GM12878 (cell line): ENCODE measurements around the gene ATP7A. TPM values are rescaled to one million over a fixed set of nuclear protein-coding genes. Genes with fewer than 3 reads are reported as not detected.

Experiments used
- ATAC-seq: fragments of 200-7000 bp; cut with Tn5 transposase; 3 replicates; pipeline ENCODE4 v1.9.1; 2020; ENCODE audit warnings: mild to moderate bottlenecking, moderate library complexity
- BruUV-seq: library from RNA; stranded (reverse); fragments of 400-500 nt; replicated peaks from 2 replicates; lab custom pipeline; 2021; lab: Mats Ljungman, UMichigan
- CTCF ChIA-PET: fragments of 300-600 bp; sonication (Branson Sonifier 250); formaldehyde crosslinking; extraction: SDS; loops from one replicate; lab custom pipeline; 2021; ENCODE audit warnings: inconsistent platforms; lab: Yijun Ruan, JAX
- POLR2A ChIA-PET: fragments of 350-600 bp; formaldehyde crosslinking; extraction: SDS; loops from one replicate; lab custom pipeline; 2021; ENCODE audit warnings: inconsistent platforms; lab: Charles Lee
- RAD21 ChIA-PET: fragments of 300-600 bp; sonication (Branson Sonifier 250); formaldehyde crosslinking; loops from one replicate; lab custom pipeline; 2023; ENCODE audit warnings: antibody characterized with exemption; ENCODE audit not compliant: unreplicated experiment; lab: Charles Lee
- SMC1A ChIA-PET: fragments of 300-600 bp; sonication (Branson Sonifier 250); formaldehyde crosslinking; loops from one replicate; lab custom pipeline; 2023; ENCODE audit not compliant: unreplicated experiment, uncharacterized antibody; lab: Charles Lee
- DNase-seq: peaks from one replicate; pipeline ENCODE4 v3.0.0-alpha.2; 2011; ENCODE audit warnings: low read depth, low spot score
- FAIRE-seq: peaks from 3 replicates; lab custom pipeline; 2011; peaks lifted over from hg19 to GRCh38; lab: Jason Lieb, UNC
- H2AFZ ChIP-seq: 2 replicates; pipeline ENCODE4 v1.6.0; 2011; ENCODE audit warnings: low read depth, low read length, control low read depth; ENCODE audit not compliant: control insufficient read depth
- H3K27ac ChIP-seq: 2 replicates; pipeline ENCODE4 v1.5.1; 2011; ENCODE audit warnings: control low read depth; ENCODE audit not compliant: control insufficient read depth, insufficient read depth
- H3K27me3 ChIP-seq, 2 experiments: replicated peaks in 1 of 2; 2 replicates each; pipeline versions ENCODE4 v1.6.0 to v1.6.1; 2011; ENCODE audit warnings: low read length in 1 of 2; ENCODE audit not compliant: control insufficient read depth in 2 of 2, insufficient read depth in 2 of 2
- H3K36me3 ChIP-seq, 2 experiments: 2 replicates each; pipeline ENCODE4 v1.5.1; 2011; ENCODE audit warnings: low read length in 1 of 2; ENCODE audit not compliant: control insufficient read depth in 2 of 2, insufficient read depth in 2 of 2
- H3K4me1 ChIP-seq: 2 replicates; pipeline ENCODE4 v1.6.1; 2011; ENCODE audit warnings: mild to moderate bottlenecking, low read length, moderate library complexity, mixed read lengths; ENCODE audit not compliant: control insufficient read depth, insufficient read depth
- H3K4me2 ChIP-seq: 2 replicates; pipeline ENCODE4 v1.6.0; 2011; ENCODE audit warnings: control low read depth; ENCODE audit not compliant: control insufficient read depth, insufficient read depth
- H3K4me3 ChIP-seq: fragments of 200-600 bp; sonication (generic); 2 replicates; pipeline ENCODE4 v1.5.1; 2016
- H3K79me2 ChIP-seq: 2 replicates; pipeline ENCODE4 v1.6.0; 2011; ENCODE audit warnings: low read length; ENCODE audit not compliant: control insufficient read depth, insufficient read depth
- H3K9ac ChIP-seq: 2 replicates; pipeline ENCODE4 v1.8.0; 2011; ENCODE audit warnings: low read length, control low read depth, mixed read lengths; ENCODE audit not compliant: control insufficient read depth, insufficient read depth
- H3K9me3 ChIP-seq: replicated peaks from 3 replicates; pipeline ENCODE4 v1.5.1; 2011; ENCODE audit warnings: mild to moderate bottlenecking, low read length; ENCODE audit not compliant: control insufficient read depth, insufficient read depth
- H4K20me1 ChIP-seq: 2 replicates; pipeline ENCODE4 v1.6.0; 2011; ENCODE audit not compliant: control insufficient read depth, insufficient read depth
- ATF7 ChIP-seq: fragments of 450-650 bp; IDR thresholded peaks from 2 replicates; pipeline ENCODE4 v1.6.1; 2016; ENCODE audit warnings: low read depth, mild to moderate bottlenecking
- BCL11A ChIP-seq: IDR thresholded peaks from 2 replicates; pipeline ENCODE4 v1.6.1; 2011; ENCODE audit warnings: low read depth, low read length
- BHLHE40 ChIP-seq, 2 experiments: fragments of 450-650 bp in 1 of 2; IDR thresholded peaks; 2 replicates each; pipeline ENCODE4 v1.6.1; 2011 to 2017; ENCODE audit warnings: low read depth in 2 of 2, borderline replicate concordance in 1 of 2, improper control_type of control experiment in 1 of 2, low read length in 1 of 2, mild to moderate bottlenecking in 1 of 2
- CBX5 ChIP-seq: sonication (generic); IDR thresholded peaks from 2 replicates; pipeline ENCODE4 v1.6.1; 2016; ENCODE audit warnings: low read depth, moderate library complexity, mild to moderate bottlenecking, inconsistent platforms
- ETV6 ChIP-seq, 2 experiments: fragments of 450-650 bp in 1 of 2; IDR thresholded peaks in 1 of 2; conservative IDR thresholded peaks in 1 of 2; 2 replicates each; pipeline ENCODE4 v1.6.1; 2014; ENCODE audit warnings: antibody characterized with exemption in 1 of 2, borderline replicate concordance in 1 of 2, low read depth in 1 of 2, mild to moderate bottlenecking in 1 of 2, moderate library complexity in 1 of 2
- FOS ChIP-seq: IDR thresholded peaks from 3 replicates; pipeline ENCODE4 v1.6.1; 2011; ENCODE audit warnings: borderline replicate concordance; ENCODE audit not compliant: insufficient read length; ENCODE audit errors: extremely low read depth
- KAT2A ChIP-seq: conservative IDR thresholded peaks from 2 replicates; pipeline ENCODE4 v1.6.1; 2011; ENCODE audit warnings: low read depth, low read length; ENCODE audit not compliant: control insufficient read depth
- POLR2A ChIP-seq: IDR thresholded peaks from 2 replicates; pipeline ENCODE4 v1.6.1; 2011; ENCODE audit warnings: low read depth, mild to moderate bottlenecking, low read length
- RAD21 ChIP-seq: IDR thresholded peaks from 2 replicates; pipeline ENCODE4 v1.6.1; 2011; ENCODE audit warnings: mild to moderate bottlenecking, low read depth, low read length, moderate library complexity; ENCODE audit not compliant: insufficient read depth
- RBBP5 ChIP-seq: fragments of 200-600 bp; sonication (generic); conservative IDR thresholded peaks from 2 replicates; pipeline ENCODE4 v1.6.1; 2016
- TCF3 ChIP-seq: IDR thresholded peaks from 2 replicates; pipeline ENCODE4 v1.6.1; 2012; ENCODE audit warnings: low read depth, mild to moderate bottlenecking, low read length, borderline replicate concordance; ENCODE audit not compliant: insufficient read depth
- ZZZ3 ChIP-seq: IDR thresholded peaks from 2 replicates; pipeline ENCODE4 v1.6.1; 2011; ENCODE audit warnings: low read depth; ENCODE audit not compliant: control insufficient read depth, insufficient read length
- WGBS: methylation state at CpG from one replicate; pipeline ENCODE4 v1.1.6; 2016; ENCODE audit warnings: low lambda C conversion rate; ENCODE audit not compliant: insufficient replicate concordance, insufficient coverage; ENCODE audit errors: missing lambda C conversion rate; 5-methylcytosine and 5-hydroxymethylcytosine counted together
- in situ Hi-C: fragments of 300-500 bp; cut with MboI; formaldehyde crosslinking; loops from 9 replicates; pipeline ENCODE4 v1.14.3; 2018; ENCODE audit warnings: mixed read lengths
- intact Hi-C: fragments of 100-400 bp; cut with micrococcal nuclease; formaldehyde crosslinking; loops from one replicate; pipeline ENCODE4 v1.14.2; 2022; ENCODE audit not compliant: unreplicated experiment
- polyA plus RNA-seq, 11 experiments: library from polyadenylated mRNA; depleted of rRNA in 4 of 11; unstranded in 6 of 11; stranded (reverse) in 5 of 11; fragments of >200 nt; fragmentation: Nextera tagmentation in 4 of 11; fragmentation: Illumina TruSeq in 1 of 11; extraction: Ambion mirVana in 4 of 11; extraction: Trizol in 1 of 11; gene quantifications; 1 replicate in 1 of 11; 2 replicates in 10 of 11; pipeline versions ENCODE4 v1.2.1 to v1.2.3, GENCODE V29; 2011 to 2016; ENCODE audit warnings: inconsistent platforms in 2 of 11, missing spikeins in 2 of 11, low read depth in 1 of 11
- total RNA-seq, 4 experiments: library from RNA; depleted of rRNA in 3 of 4; stranded (reverse); fragments of >200 nt in 3 of 4; fragmentation: Illumina TruSeq in 1 of 4; extraction: Trizol in 1 of 4; gene quantifications; 2 replicates each; pipeline versions ENCODE4 v1.2.1 to v1.2.3, GENCODE V29; 2013 to 2021
- TF ChIP-seq, protein P1 (sequence below): IDR thresholded peaks from 2 replicates; pipeline ENCODE4 v1.6.1; 2011; ENCODE audit warnings: borderline replicate concordance, low read depth, mild to moderate bottlenecking, moderate library complexity, low read length; ENCODE audit not compliant: insufficient read depth, poor library complexity, severe bottlenecking
- TF ChIP-seq, protein P2 (sequence below): fragments of 450-650 bp; IDR thresholded peaks from 2 replicates; pipeline ENCODE4 v1.6.1; 2017; ENCODE audit warnings: mild to moderate bottlenecking

Gene ATP7A
- total and polyA plus RNA-seq, 10 of the 15 experiments (the other 5 are each of a cell fraction or from before 2014, with no cell fraction given): 2.5 to 12.0 (median 7.6) TPM

- TF ChIP-seq ZZZ3 (no peak), BHLHE40 (IDR thresholded peaks at IDR 0.05; ENCODE audit: borderline replicate concordance in 1 of 2, low read depth in 2 of 2, low read length in 1 of 2) (no peak), RBBP5 (no peak), TCF3 (no peak)
Measured at GRCh38 chrX:77945910-77946545, 35.5 kb downstream of the ATP7A start (continued).

DNA sequence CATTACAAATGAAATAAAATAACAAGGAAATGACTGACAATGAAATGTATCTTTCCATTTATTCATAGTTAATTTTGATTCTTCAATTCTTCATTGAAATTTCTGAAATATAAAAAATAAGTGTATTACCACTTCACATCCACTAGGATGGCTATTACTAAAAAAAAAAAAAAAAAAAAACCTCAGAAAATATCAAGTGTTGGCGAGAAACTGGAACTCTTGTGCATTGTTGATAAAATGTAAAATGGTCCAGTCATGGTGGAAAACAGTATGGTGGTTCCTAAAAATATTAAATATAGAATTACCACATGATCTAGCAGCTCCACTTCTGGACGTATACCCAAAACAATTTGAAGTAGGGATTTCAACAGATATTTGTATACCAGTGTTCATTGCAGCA lies 36.1 kb downstream of the ATP7A start:
- no peaks in the 10 kb centered on the region; the same call in 1 of the 2 replicates for H3K4me1 ChIP-seq
- CTCF ChIA-PET: interaction anchor here (0.7 kb wide), 1 partner anchor 37 kb away, joined by 3 read pairs; no protein-coding TSS in a partner anchor
- TF ChIP-seq ETV6 (conservative IDR thresholded peaks at IDR 0.05 in 1 of 2, IDR thresholded peaks at IDR 0.05 in 1 of 2; ENCODE audit: borderline replicate concordance in 1 of 2, low read depth in 1 of 2): no peak
- TF ChIP-seq, protein P1, sequence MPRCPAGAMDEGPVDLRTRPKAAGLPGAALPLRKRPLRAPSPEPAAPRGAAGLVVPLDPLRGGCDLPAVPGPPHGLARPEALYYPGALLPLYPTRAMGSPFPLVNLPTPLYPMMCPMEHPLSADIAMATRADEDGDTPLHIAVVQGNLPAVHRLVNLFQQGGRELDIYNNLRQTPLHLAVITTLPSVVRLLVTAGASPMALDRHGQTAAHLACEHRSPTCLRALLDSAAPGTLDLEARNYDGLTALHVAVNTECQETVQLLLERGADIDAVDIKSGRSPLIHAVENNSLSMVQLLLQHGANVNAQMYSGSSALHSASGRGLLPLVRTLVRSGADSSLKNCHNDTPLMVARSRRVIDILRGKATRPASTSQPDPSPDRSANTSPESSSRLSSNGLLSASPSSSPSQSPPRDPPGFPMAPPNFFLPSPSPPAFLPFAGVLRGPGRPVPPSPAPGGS: no peak
- no peak for TF ChIP-seq CBX5
- no peak for TF ChIP-seq POLR2A
- TF ChIP-seq, protein P2, sequence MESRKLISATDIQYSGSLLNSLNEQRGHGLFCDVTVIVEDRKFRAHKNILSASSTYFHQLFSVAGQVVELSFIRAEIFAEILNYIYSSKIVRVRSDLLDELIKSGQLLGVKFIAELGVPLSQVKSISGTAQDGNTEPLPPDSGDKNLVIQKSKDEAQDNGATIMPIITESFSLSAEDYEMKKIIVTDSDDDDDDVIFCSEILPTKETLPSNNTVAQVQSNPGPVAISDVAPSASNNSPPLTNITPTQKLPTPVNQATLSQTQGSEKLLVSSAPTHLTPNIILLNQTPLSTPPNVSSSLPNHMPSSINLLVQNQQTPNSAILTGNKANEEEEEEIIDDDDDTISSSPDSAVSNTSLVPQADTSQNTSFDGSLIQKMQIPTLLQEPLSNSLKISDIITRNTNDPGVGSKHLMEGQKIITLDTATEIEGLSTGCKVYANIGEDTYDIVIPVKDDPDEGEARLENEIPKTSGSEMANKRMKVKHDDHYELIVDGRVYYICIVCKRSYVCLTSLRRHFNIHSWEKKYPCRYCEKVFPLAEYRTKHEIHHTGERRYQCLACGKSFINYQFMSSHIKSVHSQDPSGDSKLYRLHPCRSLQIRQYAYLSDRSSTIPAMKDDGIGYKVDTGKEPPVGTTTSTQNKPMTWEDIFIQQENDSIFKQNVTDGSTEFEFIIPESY: no peak
- TF ChIP-seq BCL11A: no peak
- TF ChIP-seq FOS: no peak
- no peak for TF ChIP-seq KAT2A
- TF ChIP-seq ATF7: no peak
- TF ChIP-seq RAD21: no peak
- RAD21 ChIA-PET: no interaction called here
- no peak overlapping the region for H3K27ac ChIP-seq
- SMC1A ChIA-PET: interaction anchor here (1.8 kb wide), 1 partner anchor 48 kb away, joined by 4 read pairs; no protein-coding TSS in a partner anchor
- no peaks in the 10 kb centered on the region for H3K27me3 ChIP-seq
- POLR2A ChIA-PET: no interaction called here
- no peaks in the 10 kb centered on the region for H3K79me2 ChIP-seq
- in situ Hi-C loops (no loop called here), intact Hi-C loops (no loop called here)
- no TSS peak for BruUV-seq
- no peak overlapping the region for H2AFZ ChIP-seq
- no peak overlapping the region for H3K9ac ChIP-seq
- H3K36me3 ChIP-seq: no peaks in the 10 kb centered on the region
- no peak overlapping the region for H3K4me3 ChIP-seq
- FAIRE-seq (no peak), DNase-seq (no peak), ATAC-seq (no peak)
- H3K9me3 ChIP-seq: no peaks in the 10 kb centered on the region
- WGBS: 46% methylated on average over 2 of the region's 2 CpGs
- no peak overlapping the region for H3K4me2 ChIP-seq
- no peaks in the 10 kb centered on the region for H4K20me1 ChIP-seq
